ENCODE measurements around the gene CHCHD3. TPM values are rescaled to one million over a fixed set of nuclear protein-coding genes. Genes with fewer than 3 reads are reported as not detected.

Gene CHCHD3
- total RNA-seq, 2 experiments from 2014 or later = 21.6 to 21.7 TPM

DNA sequence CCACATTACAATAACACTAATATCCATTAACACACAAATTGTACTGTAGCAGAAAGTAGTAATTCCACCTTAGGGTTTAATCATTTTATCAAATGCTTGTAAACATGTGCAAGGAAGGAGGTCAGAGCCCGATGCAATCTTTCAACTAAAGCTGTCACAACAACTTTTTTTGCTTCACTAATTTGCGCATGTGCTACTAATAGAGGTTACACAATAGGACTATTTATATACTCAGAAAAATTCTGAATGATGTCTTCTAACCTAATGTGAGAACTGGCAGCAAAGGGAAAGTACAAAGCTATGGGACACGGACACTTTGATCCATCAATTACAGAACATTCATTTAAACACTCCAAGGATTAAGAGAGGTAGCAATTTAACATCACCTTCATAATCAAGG lies 244.4 kb downstream of the CHCHD3 start:
- H3K4me1 ChIP-seq (ENCODE audit: insufficient read depth, low read length) = no peaks in the 10 kb centered on the region
- H3K27ac Mint-ChIP-seq = no peak overlapping the region
- CTCF ChIA-PET = no interaction called here
- H3K27me3 ChIP-seq (ENCODE audit: control insufficient read depth in 1 of 2, insufficient read depth in 2 of 2, low read length in 2 of 2) = no peaks in the 10 kb centered on the region
- H3K4me3 ChIP-seq (ENCODE audit: low read length) = no peak overlapping the region
- H3K4me1 Mint-ChIP-seq (ENCODE audit: low read depth) = no peaks in the 10 kb centered on the region
- peaks cover 8% of the 10 kb centered on the region for H3K36me3 ChIP-seq (ENCODE audit: insufficient read depth, low read length)
- no peak for ATAC-seq (ENCODE audit: poor library complexity)
- no peak overlapping the region for H3K4me3 Mint-ChIP-seq
- no peaks in the 10 kb centered on the region for H3K27me3 Mint-ChIP-seq
- H3K36me3 Mint-ChIP-seq (ENCODE audit: low read depth) = peaks cover 62% of the 10 kb centered on the region
- peaks cover 3% of the 10 kb centered on the region for H3K9me3 Mint-ChIP-seq
- no peak for DNase-seq
- H3K9me3 ChIP-seq (ENCODE audit: control insufficient read depth in 1 of 2, insufficient read depth in 1 of 2, low read length in 2 of 2) = no peaks in the 10 kb centered on the region
- no peak overlapping the region for H3K27ac ChIP-seq (ENCODE audit: low read depth in 1 of 2, low read length in 2 of 2)
- POLR2A ChIA-PET = no interaction called here
- intact Hi-C loops (cut with DNase I, micrococcal nuclease) = no loop called here
- no peak for TF ChIP-seq CTCF (IDR thresholded peaks at IDR 0.05)

- H3K4me1 ChIP-seq (ENCODE audit: insufficient read depth, low read length) = no peaks in the 10 kb centered on the region
- Mint-ChIP-seq H3K36me3 (ENCODE audit: low read depth) (peaks cover 58% of the 10 kb centered on the region), H3K4me1 (ENCODE audit: low read depth) (no peaks in the 10 kb centered on the region), H3K4me3 (no peak overlapping the region), H3K27me3 (no peaks in the 10 kb centered on the region), H3K27ac (no peak overlapping the region), H3K9me3 (peaks cover 3% of the 10 kb centered on the region)
- ATAC-seq (ENCODE audit: poor library complexity) = no peak
- H3K27ac ChIP-seq (ENCODE audit: low read depth in 1 of 2, low read length in 2 of 2) = no peak overlapping the region
- H3K36me3 ChIP-seq (ENCODE audit: insufficient read depth, low read length) = peaks cover 8% of the 10 kb centered on the region
- CTCF ChIA-PET = no interaction called here
- no peak overlapping the region for H3K4me3 ChIP-seq (ENCODE audit: low read length)
- no peak for TF ChIP-seq CTCF (IDR thresholded peaks at IDR 0.05)
- POLR2A ChIA-PET = no interaction called here
- no peaks in the 10 kb centered on the region for H3K27me3 ChIP-seq (ENCODE audit: control insufficient read depth in 1 of 2, insufficient read depth in 2 of 2, low read length in 2 of 2)
- intact Hi-C loops (cut with DNase I, micrococcal nuclease) = no loop called here
- no peak for DNase-seq
- no peaks in the 10 kb centered on the region for H3K9me3 ChIP-seq (ENCODE audit: control insufficient read depth in 1 of 2, insufficient read depth in 1 of 2, low read length in 2 of 2)
These were observed 245.1 kb downstream of the CHCHD3 start for GRCh38 chr7:132836746-132837145.

- no peak for TF ChIP-seq CTCF (IDR thresholded peaks at IDR 0.05)
These were observed 250.9 kb downstream of the CHCHD3 start for GRCh38 chr7:132830941-132831340.

More at GRCh38 chr7:132830941-132831340, 250.9 kb downstream of the CHCHD3 start:
- H3K36me3 Mint-ChIP-seq (ENCODE audit: low read depth) = peaks cover 40% of the 10 kb centered on the region
- H3K9me3 ChIP-seq (ENCODE audit: control insufficient read depth in 1 of 2, insufficient read depth in 1 of 2, low read length in 2 of 2) = no peaks in the 10 kb centered on the region
- H3K9me3 Mint-ChIP-seq = no peaks in the 10 kb centered on the region
- peaks cover 7% of the 10 kb centered on the region for H3K4me1 Mint-ChIP-seq (ENCODE audit: low read depth)
- peaks cover 5% of the 10 kb centered on the region for H3K36me3 ChIP-seq (ENCODE audit: insufficient read depth, low read length)
- no peak overlapping the region for H3K27ac Mint-ChIP-seq
- ATAC-seq (ENCODE audit: poor library complexity) (no peak), DNase-seq (no peak)
- H3K4me3 ChIP-seq (ENCODE audit: low read length) = no peak overlapping the region
- CTCF ChIA-PET = interaction anchor here (0.5 kb wide), 1 partner anchor 779 kb away, joined by 3 read pairs; no protein-coding TSS in a partner anchor
- no peaks in the 10 kb centered on the region for H3K27me3 ChIP-seq (ENCODE audit: control insufficient read depth in 1 of 2, insufficient read depth in 2 of 2, low read length in 2 of 2)
- POLR2A ChIA-PET = no interaction called here
- no peak overlapping the region for H3K27ac ChIP-seq (ENCODE audit: low read depth in 1 of 2, low read length in 2 of 2)
- no peaks in the 10 kb centered on the region for H3K4me1 ChIP-seq (ENCODE audit: insufficient read depth, low read length)
- no peaks in the 10 kb centered on the region for H3K27me3 Mint-ChIP-seq
- H3K4me3 Mint-ChIP-seq = no peak overlapping the region
- intact Hi-C loops (cut with DNase I, micrococcal nuclease) = no loop called here
